ENCODE results near the gene DPH6. TPM values are rescaled to one million over a fixed set of nuclear protein-coding genes. Genes with fewer than 3 reads are reported as not detected.
A peak's percentile ranks its signal among the peaks of the same experiment; 100 is the strongest.

The DPH6 gene
- total RNA-seq, 3 donors from 2014 or later (not counting 1 experiment from before 2014, with no cell fraction given), result 10.8 to 13.3 (median 13.1) TPM

DNA sequence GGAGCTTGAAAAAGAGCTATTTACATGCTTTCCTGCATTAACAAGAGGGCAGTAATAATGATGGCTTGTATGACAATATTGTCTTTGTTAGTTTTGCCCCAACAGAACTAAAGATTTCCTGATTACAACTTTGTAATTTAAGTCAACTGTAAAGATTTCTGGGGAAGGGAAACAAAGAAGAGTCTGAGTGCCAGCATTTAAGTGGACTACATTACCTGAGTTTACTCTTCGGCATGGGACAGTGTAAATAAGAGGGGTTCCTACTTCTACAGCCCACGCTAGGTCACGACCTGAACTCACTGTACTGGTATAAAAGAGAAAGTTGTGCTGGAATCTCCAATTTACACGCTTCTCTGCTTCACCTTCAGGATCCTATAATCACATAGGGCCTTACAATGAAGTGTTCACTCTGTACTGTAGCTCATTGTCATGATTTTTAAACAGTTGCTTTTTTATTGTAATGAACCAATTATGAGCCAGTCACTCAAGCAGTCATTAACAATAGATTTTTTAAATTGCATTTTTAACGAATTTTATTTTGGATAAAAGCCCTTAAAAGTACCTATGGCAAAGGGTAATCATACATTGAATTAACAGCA, 39.6 kb downstream of the DPH6 start:
- Mint-ChIP-seq H3K27ac (no peak overlapping the region), H3K36me3 (no peaks in the 10 kb centered on the region), H3K4me3 (no peak overlapping the region), H3K27me3 (ENCODE audit: low read depth in 2 of 2) (no peaks in the 10 kb centered on the region), H3K9me3 (no peaks in the 10 kb centered on the region), H3K4me1 (peaks cover 6 to 9% of the 10 kb centered on the region in 2 donors)
- Histone ChIP-seq H3K4me1 (ENCODE audit: control insufficient read depth, insufficient read depth, low read length) (no peaks in the 10 kb centered on the region), H3K27me3 (ENCODE audit: control insufficient read depth, insufficient read depth, low read length) (no peaks in the 10 kb centered on the region), H3K9me3 (ENCODE audit: control insufficient read depth, insufficient read depth, low read length) (no peaks in the 10 kb centered on the region), H3K36me3 (ENCODE audit: control insufficient read depth, insufficient read depth, low read length) (no peaks in the 10 kb centered on the region), H3K4me3 (ENCODE audit: low read length) (no peak overlapping the region), H3K27ac (ENCODE audit: low read length) (no peak overlapping the region)
- no peak for DNase-seq
- ATAC-seq, result no peak
- intact Hi-C loops (cut with micrococcal nuclease), result no loop called here
- 43% methylated on average over 2 of the region's 5 CpGs for WGBS (ENCODE audit: insufficient coverage)
- TF ChIP-seq CTCF (IDR thresholded peaks at IDR 0.05), result no peak

GRCh38 chr15:35505809-35506208, 40.2 kb downstream of the DPH6 start:
- intact Hi-C loops (cut with micrococcal nuclease), result no loop called here
- no peaks in the 10 kb centered on the region for H3K9me3 Mint-ChIP-seq
- no peak for DNase-seq
- no peaks in the 10 kb centered on the region for H3K9me3 ChIP-seq (ENCODE audit: control insufficient read depth, insufficient read depth, low read length)
- H3K4me1 ChIP-seq (ENCODE audit: control insufficient read depth, insufficient read depth, low read length), result no peaks in the 10 kb centered on the region
- H3K4me3 ChIP-seq (ENCODE audit: low read length), result no peak overlapping the region
- no peaks in the 10 kb centered on the region for H3K36me3 ChIP-seq (ENCODE audit: control insufficient read depth, insufficient read depth, low read length)
- no peaks in the 10 kb centered on the region for H3K27me3 Mint-ChIP-seq (ENCODE audit: low read depth in 2 of 2)
- no peak overlapping the region for H3K27ac ChIP-seq (ENCODE audit: low read length)
- peaks cover 6 to 9% of the 10 kb centered on the region in 2 donors for H3K4me1 Mint-ChIP-seq
- no peaks in the 10 kb centered on the region for H3K27me3 ChIP-seq (ENCODE audit: control insufficient read depth, insufficient read depth, low read length)
- peak overlapping the region in 1 of 2 donors; percentile 30 for H3K27ac Mint-ChIP-seq
- TF ChIP-seq CTCF (IDR thresholded peaks at IDR 0.05), result no peak
- H3K36me3 Mint-ChIP-seq, result no peaks in the 10 kb centered on the region
- H3K4me3 Mint-ChIP-seq, result no peak overlapping the region
- no peak for ATAC-seq

GRCh38 chr15:35505141-35505540, 40.8 kb downstream of the DPH6 start:
- Mint-ChIP-seq H3K4me1 (peaks cover 6 to 9% of the 10 kb centered on the region in 2 donors), H3K4me3 (no peak overlapping the region), H3K36me3 (no peaks in the 10 kb centered on the region), H3K27me3 (ENCODE audit: low read depth in 2 of 2) (no peaks in the 10 kb centered on the region), H3K9me3 (no peaks in the 10 kb centered on the region), H3K27ac (peak overlapping the region in 1 of 2 donors; percentile 30)
- no peak for DNase-seq
- 78% methylated on average over 1 of the region's 1 CpG for WGBS (ENCODE audit: insufficient coverage)
- intact Hi-C loops (cut with micrococcal nuclease), result no loop called here
- H3K36me3 ChIP-seq (ENCODE audit: control insufficient read depth, insufficient read depth, low read length), result no peaks in the 10 kb centered on the region
- no peaks in the 10 kb centered on the region for H3K9me3 ChIP-seq (ENCODE audit: control insufficient read depth, insufficient read depth, low read length)
- no peak for ATAC-seq
- TF ChIP-seq CTCF (IDR thresholded peaks at IDR 0.05), result no peak
- no peak overlapping the region for H3K4me3 ChIP-seq (ENCODE audit: low read length)
- no peaks in the 10 kb centered on the region for H3K4me1 ChIP-seq (ENCODE audit: control insufficient read depth, insufficient read depth, low read length)
- no peaks in the 10 kb centered on the region for H3K27me3 ChIP-seq (ENCODE audit: control insufficient read depth, insufficient read depth, low read length)
- no peak overlapping the region for H3K27ac ChIP-seq (ENCODE audit: low read length)

DNA sequence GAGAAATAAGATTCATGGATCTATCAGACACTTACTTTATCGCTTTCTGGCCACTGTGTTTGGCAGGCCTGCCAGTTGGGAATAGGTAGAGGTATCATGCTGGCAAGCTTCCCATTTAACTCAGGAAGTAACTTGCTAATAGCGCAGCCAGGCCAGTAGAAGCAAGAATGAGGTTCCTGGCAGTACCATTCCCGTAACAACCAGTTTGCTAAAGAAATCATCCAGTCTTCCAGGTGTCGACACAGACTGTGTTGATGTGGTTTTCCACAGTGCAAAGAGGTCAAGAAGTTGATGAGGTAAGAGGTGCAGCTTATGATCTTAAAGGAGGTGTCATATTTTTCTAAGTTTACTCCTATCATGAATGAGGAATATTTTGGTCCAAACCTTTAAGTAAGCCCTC, 46.2 kb downstream of the DPH6 start:
- no peak overlapping the region for H3K27ac Mint-ChIP-seq
- no peaks in the 10 kb centered on the region for H3K9me3 ChIP-seq (ENCODE audit: control insufficient read depth, insufficient read depth, low read length)
- no peak for TF ChIP-seq CTCF (IDR thresholded peaks at IDR 0.05)
- H3K9me3 Mint-ChIP-seq, result no peaks in the 10 kb centered on the region
- no peaks in the 10 kb centered on the region for H3K36me3 ChIP-seq (ENCODE audit: control insufficient read depth, insufficient read depth, low read length)
- no peak overlapping the region for H3K4me3 Mint-ChIP-seq
- 96% methylated on average over 4 of the region's 4 CpGs for WGBS (ENCODE audit: insufficient coverage)
- no peak for ATAC-seq
- peaks cover 6 to 12% of the 10 kb centered on the region in 2 donors for H3K4me1 Mint-ChIP-seq
- no peak overlapping the region for H3K27ac ChIP-seq (ENCODE audit: low read length)
- H3K27me3 Mint-ChIP-seq (ENCODE audit: low read depth in 2 of 2), result no peaks in the 10 kb centered on the region
- H3K27me3 ChIP-seq (ENCODE audit: control insufficient read depth, insufficient read depth, low read length), result no peaks in the 10 kb centered on the region
- no peak overlapping the region for H3K4me3 ChIP-seq (ENCODE audit: low read length)
- H3K36me3 Mint-ChIP-seq, result no peaks in the 10 kb centered on the region
- no peak for DNase-seq
- intact Hi-C loops (cut with micrococcal nuclease), result no loop called here
- no peaks in the 10 kb centered on the region for H3K4me1 ChIP-seq (ENCODE audit: control insufficient read depth, insufficient read depth, low read length)
